ENCODE data around the gene FDPS. TPM values are rescaled to one million over a fixed set of nuclear protein-coding genes. Genes with fewer than 3 reads are reported as not detected.

FDPS gene
- total and polyA plus RNA-seq, 2 experiments from 2014 or later, result 167 to 565 TPM

- no peak overlapping the region for H3K4me3 ChIP-seq
These were observed 7.9 kb upstream of the FDPS start for GRCh38 chr1:155300553-155301329.

GRCh38 chr1:155301342-155301841, 7.3 kb upstream of the FDPS start, which contains the start of gene PKLR:
TSS of gene PKLR (minus strand) at chr1:155301438. CDS start at chr1:155301395, 43 bp downstream.
- no peaks in the 10 kb centered on the region for H3K9me3 ChIP-seq (ENCODE audit: low read depth)
- peaks cover 2% of the 10 kb centered on the region for H3K27me3 ChIP-seq
- TF ChIP-seq CTCF (IDR thresholded peaks at IDR 0.05; ENCODE audit: low read depth, low read length), result no peak
- H3K4me3 ChIP-seq, result no peak within 1 kb of the TSS
- H3K27ac ChIP-seq, result no peak within 1 kb of the TSS
- no peaks in the 10 kb centered on the region for H3K36me3 ChIP-seq
- peaks cover 12% of the 10 kb centered on the region for H3K4me1 ChIP-seq (ENCODE audit: low read depth)
- DNase-seq (ENCODE audit: low read depth in 1 of 2, low spot score in 1 of 2), result no peak

More at GRCh38 chr1:155300553-155301329, 7.9 kb upstream of the FDPS start:
- DNase-seq (ENCODE audit: low read depth in 1 of 2, low spot score in 1 of 2), result no peak
- Histone ChIP-seq H3K4me1 (ENCODE audit: low read depth) (peaks cover 12% of the 10 kb centered on the region), H3K9me3 (ENCODE audit: low read depth) (no peaks in the 10 kb centered on the region), H3K27me3 (peaks cover 8% of the 10 kb centered on the region), H3K27ac (no peak overlapping the region), H3K36me3 (no peaks in the 10 kb centered on the region)
- TF ChIP-seq CTCF (IDR thresholded peaks at IDR 0.05; ENCODE audit: low read depth, low read length), result no peak

GRCh38 chr1:155304558-155305063, 4.1 kb upstream of the FDPS start:
- H3K4me1 ChIP-seq (ENCODE audit: low read depth), result no peaks in the 10 kb centered on the region

GRCh38 chr1:155305881-155306391, 2.7 kb upstream of the FDPS start:
- H3K27ac ChIP-seq, result peak overlapping the region; percentile 48

More at GRCh38 chr1:155304558-155305063, 4.1 kb upstream of the FDPS start:
- no peak overlapping the region for H3K27ac ChIP-seq
- no peaks in the 10 kb centered on the region for H3K36me3 ChIP-seq
- TF ChIP-seq CTCF (IDR thresholded peaks at IDR 0.05; ENCODE audit: low read depth, low read length), result no peak
- H3K4me3 ChIP-seq, result no peak overlapping the region
- H3K9me3 ChIP-seq (ENCODE audit: low read depth), result no peaks in the 10 kb centered on the region
- no peaks in the 10 kb centered on the region for H3K27me3 ChIP-seq
- DNase-seq (ENCODE audit: low read depth in 1 of 2, low spot score in 1 of 2), result no peak

More at GRCh38 chr1:155305881-155306391, 2.7 kb upstream of the FDPS start:
- peak in 1 of 2 donors; percentile 50 for DNase-seq (ENCODE audit: low read depth in 1 of 2, low spot score in 1 of 2)
- H3K9me3 ChIP-seq (ENCODE audit: low read depth), result no peaks in the 10 kb centered on the region
- H3K27me3 ChIP-seq, result no peaks in the 10 kb centered on the region
- no peaks in the 10 kb centered on the region for H3K36me3 ChIP-seq
- no peaks in the 10 kb centered on the region for H3K4me1 ChIP-seq (ENCODE audit: low read depth)
- H3K4me3 ChIP-seq, result no peak overlapping the region
- TF ChIP-seq CTCF (IDR thresholded peaks at IDR 0.05; ENCODE audit: low read depth, low read length), result no peak
